GM12878 (cell line): ENCODE data around the gene MUC13. TPM values are rescaled to one million over a fixed set of nuclear protein-coding genes. Genes with fewer than 3 reads are reported as not detected.

Source experiments
- GATAD2B ChIP-seq: fragments of 450-650 bp; conservative IDR thresholded peaks from 2 replicates; pipeline ENCODE4 v1.6.1; 2017; ENCODE audit warnings: low read depth, mild to moderate bottlenecking, moderate library complexity
- SREBF2 ChIP-seq: IDR thresholded peaks from 2 replicates; pipeline ENCODE4 v1.6.1; 2012; ENCODE audit warnings: mild to moderate bottlenecking, low read length
- TCF7 ChIP-seq: IDR thresholded peaks from 2 replicates; pipeline ENCODE4 v1.6.1; 2014; ENCODE audit warnings: antibody characterized with exemption, borderline replicate concordance
- ZNF592 ChIP-seq: fragments of 450-650 bp; IDR thresholded peaks from 2 replicates; pipeline ENCODE4 v1.6.1; 2017; ENCODE audit warnings: mild to moderate bottlenecking, moderate library complexity
- ZSCAN29 ChIP-seq: fragments of 450-650 bp; IDR thresholded peaks from 2 replicates; pipeline ENCODE4 v1.6.1; 2017; ENCODE audit warnings: mild to moderate bottlenecking, moderate library complexity
- polyA plus RNA-seq, 11 experiments: library from polyadenylated mRNA; depleted of rRNA in 4 of 11; unstranded in 6 of 11; stranded (reverse) in 5 of 11; fragments of >200 nt; fragmentation: Nextera tagmentation in 4 of 11; fragmentation: Illumina TruSeq in 1 of 11; extraction: Ambion mirVana in 4 of 11; extraction: Trizol in 1 of 11; gene quantifications; 1 replicate in 1 of 11; 2 replicates in 10 of 11; pipeline versions ENCODE4 v1.2.1 to v1.2.3, GENCODE V29; 2011 to 2016; ENCODE audit warnings: inconsistent platforms in 2 of 11, missing spikeins in 2 of 11, low read depth in 1 of 11
- total RNA-seq, 4 experiments: library from RNA; depleted of rRNA in 3 of 4; stranded (reverse); fragments of >200 nt in 3 of 4; fragmentation: Illumina TruSeq in 1 of 4; extraction: Trizol in 1 of 4; gene quantifications; 2 replicates each; pipeline versions ENCODE4 v1.2.1 to v1.2.3, GENCODE V29; 2013 to 2021
- TF ChIP-seq, protein P1 (sequence below): fragments of 450-650 bp; formaldehyde crosslinking; IDR thresholded peaks from 2 replicates; pipeline ENCODE4 v1.4.0; 2020; ENCODE audit warnings: mild to moderate bottlenecking, moderate library complexity

MUC13 gene
- total and polyA plus RNA-seq, 10 of the 15 experiments (the other 5 are each of a cell fraction or from before 2014, with no cell fraction given) = 0.27 to 60.1 (median 0.76) TPM

DNA sequence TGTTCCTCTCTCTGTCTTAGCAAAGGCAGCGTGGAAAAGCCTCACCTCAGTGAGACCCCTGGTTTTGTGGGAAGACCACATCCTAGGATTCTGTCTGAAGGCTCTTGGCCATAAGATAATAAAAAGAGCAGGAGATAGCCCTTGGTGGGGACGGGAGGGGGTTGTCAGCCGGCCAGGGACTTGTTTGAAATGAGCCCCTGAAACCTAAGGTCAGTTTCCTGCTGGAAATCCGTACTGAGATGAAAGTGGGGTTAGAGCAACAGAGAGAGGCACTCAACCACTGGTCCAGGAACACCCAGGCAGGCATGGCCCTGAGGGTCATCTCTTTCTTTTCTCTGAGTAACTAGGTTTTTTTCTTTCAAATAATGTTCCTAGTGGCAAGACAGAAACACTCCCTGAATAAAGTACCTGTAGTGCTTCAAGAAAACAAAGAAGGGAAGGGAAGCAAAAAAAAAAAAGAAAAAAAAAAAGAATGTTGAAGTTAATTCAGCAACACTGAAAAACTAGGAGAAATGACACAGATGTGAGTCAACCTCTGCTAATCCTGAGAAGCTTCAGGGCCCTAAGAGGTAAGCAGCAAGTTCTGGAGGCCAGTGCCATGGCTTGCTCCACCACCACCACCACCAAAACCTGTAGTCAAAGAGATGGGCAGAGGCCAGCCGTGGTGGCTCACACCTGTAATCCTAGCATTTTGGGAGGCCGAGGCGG lies 50.6 kb downstream of the MUC13 start (continued):
- no peak for TF ChIP-seq ZNF592
- no peak for TF ChIP-seq TCF7
- TF ChIP-seq ZSCAN29 = no peak
- TF ChIP-seq GATAD2B = no peak
- TF ChIP-seq SREBF2 = no peak
- TF ChIP-seq, protein P1, sequence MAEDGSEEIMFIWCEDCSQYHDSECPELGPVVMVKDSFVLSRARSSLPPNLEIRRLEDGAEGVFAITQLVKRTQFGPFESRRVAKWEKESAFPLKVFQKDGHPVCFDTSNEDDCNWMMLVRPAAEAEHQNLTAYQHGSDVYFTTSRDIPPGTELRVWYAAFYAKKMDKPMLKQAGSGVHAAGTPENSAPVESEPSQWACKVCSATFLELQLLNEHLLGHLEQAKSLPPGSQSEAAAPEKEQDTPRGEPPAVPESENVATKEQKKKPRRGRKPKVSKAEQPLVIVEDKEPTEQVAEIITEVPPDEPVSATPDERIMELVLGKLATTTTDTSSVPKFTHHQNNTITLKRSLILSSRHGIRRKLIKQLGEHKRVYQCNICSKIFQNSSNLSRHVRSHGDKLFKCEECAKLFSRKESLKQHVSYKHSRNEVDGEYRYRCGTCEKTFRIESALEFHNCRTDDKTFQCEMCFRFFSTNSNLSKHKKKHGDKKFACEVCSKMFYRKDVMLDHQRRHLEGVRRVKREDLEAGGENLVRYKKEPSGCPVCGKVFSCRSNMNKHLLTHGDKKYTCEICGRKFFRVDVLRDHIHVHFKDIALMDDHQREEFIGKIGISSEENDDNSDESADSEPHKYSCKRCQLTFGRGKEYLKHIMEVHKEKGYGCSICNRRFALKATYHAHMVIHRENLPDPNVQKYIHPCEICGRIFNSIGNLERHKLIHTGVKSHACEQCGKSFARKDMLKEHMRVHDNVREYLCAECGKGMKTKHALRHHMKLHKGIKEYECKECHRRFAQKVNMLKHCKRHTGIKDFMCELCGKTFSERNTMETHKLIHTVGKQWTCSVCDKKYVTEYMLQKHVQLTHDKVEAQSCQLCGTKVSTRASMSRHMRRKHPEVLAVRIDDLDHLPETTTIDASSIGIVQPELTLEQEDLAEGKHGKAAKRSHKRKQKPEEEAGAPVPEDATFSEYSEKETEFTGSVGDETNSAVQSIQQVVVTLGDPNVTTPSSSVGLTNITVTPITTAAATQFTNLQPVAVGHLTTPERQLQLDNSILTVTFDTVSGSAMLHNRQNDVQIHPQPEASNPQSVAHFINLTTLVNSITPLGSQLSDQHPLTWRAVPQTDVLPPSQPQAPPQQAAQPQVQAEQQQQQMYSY (CRISPR knock-in tag) = no peak
